Spleen (tissue), 11 donors: ENCODE measurements around the gene CACNB1. TPM values are rescaled to one million over a fixed set of nuclear protein-coding genes. Genes with fewer than 3 reads are reported as not detected.

ENCODE experiments used
- DNase-seq: peaks from one replicate; pipeline ENCODE4 v3.0.0-alpha.2; 2020
- H3K27ac ChIP-seq, 8 donors: fragments of 200-600 bp; sonication (generic) in 7 of 8; 1 replicate in 4 of 8; 2 replicates in 4 of 8; pipeline versions ENCODE4 v1.5.0 to v1.8.0; 2016 to 2021; ENCODE audit warnings: inconsistent platforms in 4 of 8, mild to moderate bottlenecking in 4 of 8, moderate library complexity in 1 of 8
- H3K27me3 ChIP-seq, 7 donors: fragments of 200-600 bp; sonication (generic) in 6 of 7; replicated peaks in 1 of 7; 1 replicate in 4 of 7; 2 replicates in 3 of 7; pipeline versions ENCODE4 v1.5.0 to v1.8.0; 2016 to 2021; ENCODE audit warnings: inconsistent platforms in 3 of 7, mild to moderate bottlenecking in 1 of 7
- H3K36me3 ChIP-seq, 6 donors: fragments of 200-600 bp; sonication (generic) in 5 of 6; 1 replicate in 4 of 6; 2 replicates in 2 of 6; pipeline versions ENCODE4 v1.5.0 to v1.8.0; 2016 to 2021; ENCODE audit warnings: inconsistent platforms in 2 of 6
- H3K4me1 ChIP-seq, 6 donors: fragments of 200-600 bp; sonication (generic) in 5 of 6; 1 replicate in 3 of 6; 2 replicates in 3 of 6; pipeline versions ENCODE4 v1.5.0 to v1.8.0; 2016 to 2021; ENCODE audit warnings: inconsistent platforms in 3 of 6
- H3K4me3 ChIP-seq, 8 donors: fragments of 200-600 bp; sonication (generic) in 7 of 8; 1 replicate in 4 of 8; 2 replicates in 4 of 8; pipeline versions ENCODE4 v1.5.0 to v1.8.0; 2016 to 2021; ENCODE audit warnings: inconsistent platforms in 4 of 8, mild to moderate bottlenecking in 4 of 8, moderate library complexity in 2 of 8
- H3K9me3 ChIP-seq, 8 donors: fragments of 200-600 bp; sonication (generic) in 7 of 8; 1 replicate in 4 of 8; 2 replicates in 4 of 8; pipeline versions ENCODE4 v1.5.0 to v1.8.0; 2016 to 2021; ENCODE audit warnings: inconsistent platforms in 4 of 8
- CTCF ChIP-seq, 11 experiments: fragments of 200-600 bp in 7 of 11; fragments of 450-650 bp in 4 of 11; sonication (generic) in 4 of 11; IDR thresholded peaks in 8 of 11; conservative IDR thresholded peaks in 3 of 11; 1 replicate in 7 of 11; 2 replicates in 4 of 11; pipeline versions ENCODE4 v1.4.0 to v1.8.0; 2016 to 2021; ENCODE audit warnings: antibody characterized with exemption in 11 of 11, inconsistent platforms in 4 of 11, mild to moderate bottlenecking in 1 of 11
- POLR2A ChIP-seq, 3 donors: fragments of 450-650 bp; IDR thresholded peaks; one replicate each; pipeline ENCODE4 v1.5.1; 2017; ENCODE audit warnings: antibody characterized with exemption in 3 of 3, mild to moderate bottlenecking in 1 of 3
- POLR2AphosphoS5 ChIP-seq, 3 donors: sonication (generic); formaldehyde crosslinking; IDR thresholded peaks; one replicate each; pipeline ENCODE4 v1.5.1; 2017; ENCODE audit warnings: antibody characterized with exemption in 3 of 3
- WGBS, 5 donors: extraction: QIAGEN DNeasy Blood & Tissue Kit in 3 of 5; methylation state at CpG; one replicate each; pipeline versions ENCODE4 v1.1.5 to v1.1.7; 2013 to 2018; 5-methylcytosine and 5-hydroxymethylcytosine counted together
- intact Hi-C: fragments of 100-400 bp; cut with DNase I; formaldehyde crosslinking; loops from one replicate; pipeline ENCODE4 v1.15.0; 2023; ENCODE audit warnings: low total_unique reads
- polyA plus RNA-seq, 3 donors: library from polyadenylated mRNA; stranded (reverse); fragments of 200-250 nt; gene quantifications; one replicate each; pipeline ENCODE4 v1.2.1, GENCODE V29; 2013
- total RNA-seq, 7 donors: library from RNA; depleted of rRNA in 3 of 7; stranded (reverse); fragments of >200 nt in 3 of 7; fragmentation: NEBNext Ultra II Directional in 4 of 7; extraction: Animal tissue kit (Norgen Biotek cat#: 25700) in 4 of 7; gene quantifications; one replicate each; pipeline versions ENCODE4 v1.1.0 to v1.2.1, GENCODE V29; 2016 to 2021
- donor health status: healthy with polysubstance abuse.
- donor health status: DM: no; HTN: no; CAD: no; lungs with moderate emphysema.
- donor health status: DM: no; HTN: no; CAD: no.
- donor health status: Bipolar disorder and iron deficiency.
- donor health status: healthy.
- donor health status: DM: no; HTN: no; CAD: no.
- donor health status: DM: yes; HTN: yes; CAD: no.

CACNB1 gene
- total and polyA plus RNA-seq, 10 donors, result 2.0 to 11.9 (median 6.7) TPM

- DNase-seq, result no peak
- Histone ChIP-seq H3K4me3 (no peak overlapping the region), H3K27ac (no peak overlapping the region), H3K36me3 (no peaks in the 10 kb centered on the region), H3K27me3 (peaks cover 0 to 68% (median 13%) of the 10 kb centered on the region in 7 donors), H3K4me1 (peaks cover 12 to 37% (median 32%) of the 10 kb centered on the region in 6 donors), H3K9me3 (no peaks in the 10 kb centered on the region)
- intact Hi-C loops, result no loop called here
- TF ChIP-seq CTCF (IDR thresholded peaks at IDR 0.05 in 8 of 11, conservative IDR thresholded peaks at IDR 0.05 in 3 of 11), result no peak
- no peak for TF ChIP-seq POLR2AphosphoS5 (IDR thresholded peaks at IDR 0.05)
- no peak for TF ChIP-seq POLR2A (IDR thresholded peaks at IDR 0.05)
- WGBS, 5 donors, result 76 to 90% (median 83%) methylated on average over 2 to 11 of the region's 11 CpGs
Observed at GRCh38 chr17:39212195-39212810, 14.8 kb upstream of the CACNB1 start.

- 8 to 23% (median 9%) methylated on average over 9 to 22 of the region's 22 CpGs for WGBS, 5 donors
- H3K27ac ChIP-seq, result peak overlapping the region in 4 of 8 donors; percentile 1 to 56 (median 54)
- H3K4me3 ChIP-seq, result peak overlapping the region in 7 of 8 donors; percentile 2 to 65 (median 30)
- peaks cover 0 to 4% (median 3%) of the 10 kb centered on the region in 6 donors for H3K36me3 ChIP-seq
- intact Hi-C loops, result no loop called here
- H3K27me3 ChIP-seq, result peaks cover 0 to 45% (median 13%) of the 10 kb centered on the region in 7 donors
- TF ChIP-seq CTCF (IDR thresholded peaks at IDR 0.05 in 8 of 11, conservative IDR thresholded peaks at IDR 0.05 in 3 of 11) (no peak), POLR2AphosphoS5 (IDR thresholded peaks at IDR 0.05) (no peak), POLR2A (IDR thresholded peaks at IDR 0.05) (no peak)
- H3K9me3 ChIP-seq, result no peaks in the 10 kb centered on the region
- H3K4me1 ChIP-seq, result peaks cover 12 to 45% (median 35%) of the 10 kb centered on the region in 6 donors
- DNase-seq, result no peak
Observed at GRCh38 chr17:39210093-39210434, 12.6 kb upstream of the CACNB1 start.

- Histone ChIP-seq H3K36me3 (peaks cover 0 to 9% (median 8%) of the 10 kb centered on the region in 6 donors), H3K4me3 (peak overlapping the region in 7 of 8 donors; percentile 2 to 65 (median 30)), H3K4me1 (peaks cover 12 to 45% (median 35%) of the 10 kb centered on the region in 6 donors), H3K27ac (peak overlapping the region in 5 of 8 donors; percentile 22 to 56 (median 51)), H3K27me3 (peaks cover 0 to 40% (median 13%) of the 10 kb centered on the region in 7 donors), H3K9me3 (no peaks in the 10 kb centered on the region)
- 1 to 6% (median 3%) methylated on average over 7 to 39 of the region's 39 CpGs for WGBS, 5 donors
- DNase-seq, result peak; percentile 91
- peak; percentile 61 to 81 (median 71) for TF ChIP-seq POLR2AphosphoS5 (IDR thresholded peaks at IDR 0.05)
- no peak for TF ChIP-seq POLR2A (IDR thresholded peaks at IDR 0.05)
- intact Hi-C loops, result no loop called here
Observed at GRCh38 chr17:39209317-39210092, 12.0 kb upstream of the CACNB1 start.

- no peak overlapping the region for H3K4me3 ChIP-seq
- TF ChIP-seq POLR2AphosphoS5 (IDR thresholded peaks at IDR 0.05) (peak; percentile 55 to 81 (median 76)), CTCF (IDR thresholded peaks at IDR 0.05 in 8 of 11, conservative IDR thresholded peaks at IDR 0.05 in 3 of 11) (no peak)
- peaks cover 0 to 15% (median 14%) of the 10 kb centered on the region in 6 donors for H3K36me3 ChIP-seq
- H3K27me3 ChIP-seq, result peaks cover 0 to 34% (median 13%) of the 10 kb centered on the region in 7 donors
- 51 to 69% (median 61%) methylated on average over 3 to 8 of the region's 8 CpGs for WGBS, 5 donors
- H3K4me1 ChIP-seq, result peaks cover 12 to 49% (median 37%) of the 10 kb centered on the region in 6 donors
- DNase-seq, result peak; percentile 91
- intact Hi-C loops, result no loop called here
- H3K27ac ChIP-seq, result peak overlapping the region in 4 of 8 donors; percentile 46 to 56 (median 54)
- no peaks in the 10 kb centered on the region for H3K9me3 ChIP-seq
Observed at GRCh38 chr17:39208893-39209292, 11.4 kb upstream of the CACNB1 start.
